HG02884 (cell line): Measurements from ENCODE around the gene NR2C1.

Experiments
- ATAC-seq: cut with Tn5 transposase; IDR thresholded peaks from one replicate; pipeline ENCODE4 v1.9.1; 2021; ENCODE audit warnings: mild to moderate bottlenecking, moderate library complexity; ENCODE audit not compliant: unreplicated experiment

NR2C1 gene

GRCh38 chr12:95088379-95088778 is 15.0 kb upstream of the NR2C1 start:
- ATAC-seq: peak; percentile 86

DNA sequence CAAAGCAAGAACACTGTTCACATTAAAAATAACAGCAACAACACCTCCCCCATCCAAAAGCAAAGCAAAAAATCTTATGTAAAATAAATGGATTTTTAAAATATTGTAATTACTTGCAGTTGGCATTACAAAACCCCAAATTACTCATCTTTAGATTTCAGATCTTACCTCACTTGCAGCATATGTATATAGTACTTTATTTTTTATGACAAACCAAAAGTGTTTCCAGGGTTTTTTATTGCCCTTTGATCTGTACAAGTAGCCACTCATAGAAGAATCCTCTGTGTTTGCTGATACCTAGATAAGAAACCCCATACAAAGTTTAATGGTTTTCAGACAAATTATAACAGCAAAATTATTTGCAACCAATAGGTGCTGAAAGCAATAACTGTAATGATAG is 12.2 kb upstream of the NR2C1 start:
- ATAC-seq: no peak

GRCh38 chr12:95083938-95084337 is 10.5 kb upstream of the NR2C1 start:
- ATAC-seq: no peak

DNA sequence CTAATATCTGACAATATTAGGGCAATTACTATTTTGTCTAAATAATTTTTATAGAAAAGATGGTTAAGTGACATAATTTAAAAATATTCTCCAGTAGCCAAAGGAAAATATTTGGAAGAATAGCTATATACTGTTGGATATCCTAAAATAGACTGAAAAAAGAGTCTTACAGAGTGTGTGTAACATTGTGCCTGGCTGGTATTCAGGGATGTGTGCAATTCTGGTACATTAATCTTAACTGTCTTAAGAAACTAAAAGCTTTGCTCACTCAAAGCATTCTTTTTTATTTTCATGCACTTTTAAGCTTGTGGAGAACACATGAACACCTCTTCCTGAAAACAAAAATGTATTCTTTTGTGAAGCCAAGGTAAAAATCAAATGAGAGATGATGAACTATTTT is 10.1 kb upstream of the NR2C1 start:
- no peak for ATAC-seq

DNA sequence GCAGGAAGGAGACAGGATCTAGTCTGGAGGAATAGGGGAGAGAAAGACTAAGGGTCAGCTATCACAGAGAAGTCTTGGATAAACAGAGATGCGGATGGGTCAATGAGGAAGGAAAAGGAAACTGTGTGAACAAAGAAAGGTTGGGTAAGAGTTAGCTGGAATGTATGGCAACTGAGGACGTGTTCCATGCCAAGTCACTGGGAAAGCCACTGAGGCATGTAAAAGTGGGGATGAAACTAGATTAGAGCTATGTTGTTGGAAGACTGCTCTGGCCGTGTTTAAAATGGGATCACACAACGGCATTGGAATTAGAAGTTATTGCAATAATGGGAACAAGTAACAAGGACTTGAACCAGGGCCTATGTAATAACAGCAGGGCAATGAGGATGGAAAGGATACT is 3.9 kb upstream of the NR2C1 start:
- no peak for ATAC-seq

DNA sequence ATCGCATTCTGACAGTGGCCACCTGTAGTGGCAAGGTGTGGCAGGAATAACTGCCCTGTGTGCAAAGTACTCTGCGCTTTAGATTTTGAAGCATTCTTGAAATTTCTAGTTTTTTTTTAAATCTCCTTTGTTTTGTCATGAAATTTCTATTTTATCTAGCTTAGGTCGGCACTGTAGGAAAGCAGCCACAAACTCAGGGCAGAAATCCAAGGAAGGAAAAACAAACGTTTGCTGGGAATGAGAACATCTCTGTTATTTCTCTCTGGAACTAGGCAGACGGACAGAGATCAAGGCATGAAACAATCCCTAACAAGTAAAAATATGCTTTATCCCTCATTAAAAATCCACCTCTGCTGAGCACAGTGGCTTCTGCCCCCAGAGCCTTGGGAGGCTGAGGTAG is 1.3 kb upstream of the NR2C1 start:
- ATAC-seq: no peak

GRCh38 chr12:95073698-95074520 is 491 bp upstream of the NR2C1 start:
- ATAC-seq: no peak

DNA sequence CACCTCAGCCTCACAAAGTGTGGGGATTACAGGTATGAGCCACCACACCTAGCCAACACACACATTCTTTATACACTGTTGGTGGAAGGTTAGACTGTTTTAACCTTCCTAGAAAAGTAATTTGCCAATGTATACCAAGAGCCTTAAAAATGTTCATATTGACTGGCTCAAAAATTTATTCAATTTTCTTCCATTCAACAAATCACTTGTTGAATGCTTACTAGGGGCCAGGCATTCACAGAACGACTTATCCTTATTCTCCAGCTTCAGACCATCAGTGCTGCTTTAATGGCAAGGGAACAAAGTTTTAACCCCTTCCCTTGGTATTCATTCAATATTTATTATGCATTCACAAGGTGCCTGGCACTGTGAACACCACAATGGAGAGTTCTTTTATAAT is 3.0 kb downstream of the NR2C1 start:
- no peak for ATAC-seq

DNA sequence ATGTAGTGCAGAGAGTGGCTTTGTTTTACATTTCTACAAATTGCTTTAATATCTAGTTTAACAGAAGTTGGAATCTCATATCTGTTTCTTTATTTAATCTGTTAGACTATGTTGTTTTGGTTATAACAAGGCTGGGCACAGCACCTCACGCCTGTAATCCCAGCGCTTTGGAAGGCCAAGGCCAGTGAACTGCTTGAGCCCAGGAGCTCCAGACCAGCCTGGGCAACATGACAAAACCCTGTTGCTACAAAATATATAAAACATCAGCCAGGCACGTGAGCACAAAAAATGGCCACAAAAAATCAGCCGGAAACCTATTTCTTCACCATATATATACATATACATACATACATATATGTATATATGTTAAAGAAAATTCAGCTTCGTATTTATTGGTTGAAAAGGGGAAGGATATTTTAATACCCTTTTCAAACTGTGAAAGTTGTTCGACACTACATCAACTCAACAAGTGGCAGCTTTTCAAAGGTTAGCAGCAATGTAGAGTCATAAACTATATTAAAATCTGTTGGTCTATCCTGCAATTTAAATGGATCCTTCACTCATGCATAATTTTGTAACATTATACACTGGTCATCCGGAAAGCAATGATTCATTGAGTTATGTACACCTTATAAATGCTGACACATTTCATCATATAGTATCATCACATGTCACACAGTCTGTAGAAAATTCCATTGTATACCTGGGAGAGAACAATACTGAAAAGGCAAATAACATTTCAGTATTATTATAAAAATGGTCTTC is 7.1 kb downstream of the NR2C1 start:
- no peak for ATAC-seq

GRCh38 chr12:95060951-95061350 is 12.5 kb downstream of the NR2C1 start:
- ATAC-seq: no peak

DNA sequence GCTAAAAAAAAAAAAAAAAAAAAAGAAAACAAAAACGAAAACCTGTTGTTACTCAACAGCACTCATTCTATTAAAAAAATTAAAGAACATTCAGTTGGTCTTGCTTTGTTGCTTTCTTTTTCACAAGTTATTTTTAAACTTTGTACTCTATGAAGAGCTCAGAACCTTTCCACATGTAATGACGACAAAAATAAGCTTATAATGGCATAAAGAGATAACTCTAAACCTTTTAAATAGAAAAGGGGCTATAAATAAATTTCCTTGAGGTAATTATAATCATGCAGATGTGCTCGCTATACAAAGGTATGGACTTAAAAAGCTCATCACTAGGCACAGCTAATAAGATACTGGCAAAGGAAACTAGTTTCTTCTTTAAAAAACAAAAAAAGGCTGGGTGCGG is 13.4 kb downstream of the NR2C1 start:
- ATAC-seq: no peak

DNA sequence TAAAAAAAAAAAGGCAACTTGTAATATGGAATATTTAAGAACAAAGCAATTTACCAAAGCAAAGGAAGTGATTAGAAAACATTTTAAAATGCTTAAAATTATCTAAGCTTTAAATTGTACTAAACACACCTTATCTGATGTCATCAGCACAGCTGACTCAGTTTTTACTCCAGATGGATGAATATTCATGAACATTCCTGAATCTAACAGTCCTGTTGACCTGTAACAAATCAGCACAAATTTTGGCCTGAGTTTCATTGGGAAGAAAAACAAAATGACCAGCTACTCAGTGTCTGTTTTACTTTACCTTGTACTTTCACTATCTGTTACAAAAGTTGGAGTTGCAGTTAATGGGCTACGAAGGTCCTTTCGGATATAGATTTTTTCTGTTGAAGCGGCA is 16.0 kb downstream of the NR2C1 start:
- no peak for ATAC-seq

DNA sequence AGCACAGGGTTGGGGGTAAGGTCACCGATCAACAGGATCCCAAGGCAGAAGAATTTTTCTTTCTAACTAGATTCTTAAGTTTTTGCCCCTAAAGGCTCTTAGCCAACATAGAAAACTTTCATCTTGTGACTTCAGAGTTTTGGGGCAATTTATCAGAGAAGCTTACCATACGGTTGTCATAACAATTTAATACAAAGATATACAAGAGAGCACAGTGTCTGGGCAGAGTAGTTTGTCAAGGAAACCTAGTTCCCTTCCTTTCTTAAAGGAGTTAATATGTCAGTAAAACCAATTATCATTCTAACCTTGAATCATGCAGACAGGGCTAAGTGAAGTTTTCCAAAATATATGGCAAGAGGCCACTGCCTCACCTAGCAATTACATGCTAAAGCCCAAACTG is 18.4 kb downstream of the NR2C1 start:
- ATAC-seq: no peak

DNA sequence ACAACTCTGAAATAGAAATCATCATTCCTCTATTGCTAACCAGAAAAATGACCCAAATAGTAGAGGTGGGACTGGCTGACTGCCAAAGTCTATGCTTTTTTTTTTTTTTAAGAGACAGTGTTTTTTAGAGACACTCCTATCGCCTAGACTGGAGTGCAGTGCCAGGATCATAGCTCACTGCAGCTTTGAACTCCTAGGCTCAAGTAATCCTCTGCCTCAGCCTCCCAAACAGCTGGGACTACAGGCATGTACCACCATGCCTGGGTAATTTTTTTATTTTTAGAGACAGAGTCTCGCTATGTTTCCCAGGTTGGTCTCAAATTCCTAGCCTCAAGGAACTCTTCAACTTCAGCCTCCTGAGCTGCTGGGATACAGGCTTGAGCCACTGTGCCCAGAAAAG is 19.2 kb downstream of the NR2C1 start:
- no peak for ATAC-seq

- ATAC-seq: no peak
Measured at GRCh38 chr12:95051241-95051640, 22.2 kb downstream of the NR2C1 start.

DNA sequence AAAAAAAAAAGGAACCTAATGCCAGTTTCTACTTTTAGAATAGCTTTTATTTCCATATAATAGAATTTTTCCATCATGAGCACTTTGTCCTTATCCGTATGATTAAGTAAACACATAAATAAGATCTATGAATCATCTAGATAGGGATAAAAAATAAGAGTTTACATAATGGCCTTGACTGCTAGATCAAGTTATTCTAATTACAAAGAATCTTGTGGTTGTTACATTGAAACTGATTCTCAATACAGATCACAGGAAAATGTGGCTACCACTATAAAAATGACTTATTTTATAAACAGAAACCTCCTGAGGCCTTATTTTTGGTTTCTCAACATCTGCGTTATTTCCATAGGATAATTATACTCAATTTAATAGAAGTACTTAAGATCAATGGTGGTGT is 35.5 kb downstream of the NR2C1 start:
- no peak for ATAC-seq

- ATAC-seq: no peak
Measured at GRCh38 chr12:95034750-95035149, 38.7 kb downstream of the NR2C1 start.

DNA sequence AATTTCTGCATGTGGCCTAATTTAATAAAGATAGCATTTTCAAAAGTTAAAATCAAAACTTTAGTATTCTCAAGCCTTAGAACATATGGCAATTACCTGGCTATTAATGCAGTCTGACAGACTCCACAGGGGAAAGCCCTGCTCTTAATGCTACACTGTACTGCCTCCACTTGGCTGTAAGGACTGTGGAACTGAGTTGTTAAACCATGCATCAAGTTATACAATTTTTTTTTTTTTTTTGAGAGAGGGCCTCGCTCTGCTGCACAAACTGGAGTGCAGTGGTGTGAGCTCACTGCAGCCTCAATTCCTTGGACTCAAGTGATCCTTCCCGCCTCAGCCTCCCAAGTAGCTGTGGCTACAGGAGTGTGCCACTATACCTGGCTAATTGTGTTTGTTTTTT is 50.9 kb downstream of the NR2C1 start:
- no peak for ATAC-seq

- no peak for ATAC-seq
Measured at GRCh38 chr12:95017482-95017881, 55.9 kb downstream of the NR2C1 start.

GRCh38 chr12:95016120-95016519 is 57.3 kb downstream of the NR2C1 start:
- no peak for ATAC-seq

- no peak for ATAC-seq
Measured at GRCh38 chr12:95014554-95014953, 58.9 kb downstream of the NR2C1 start.

DNA sequence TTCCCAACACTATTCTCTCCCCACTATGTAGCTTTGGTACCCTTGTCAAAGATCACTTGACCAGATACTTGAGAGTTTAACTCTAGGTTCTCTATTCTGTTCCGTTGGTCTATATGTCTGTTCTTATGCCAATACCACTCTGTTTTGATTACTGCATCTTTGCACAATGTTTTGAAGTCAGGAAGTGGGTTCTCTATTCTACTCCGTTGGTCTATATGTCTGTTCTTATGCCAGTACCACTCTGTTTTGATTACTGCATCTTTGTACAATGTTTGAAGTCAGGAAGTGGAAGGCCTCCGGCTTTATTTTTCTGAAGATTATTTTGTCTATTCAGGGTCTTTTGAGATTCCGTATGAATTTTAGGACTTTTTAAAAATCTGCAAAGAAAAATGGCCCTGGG is 67.2 kb downstream of the NR2C1 start:
- no peak for ATAC-seq
